Activated CD4-positive, CD25-positive, alpha-beta regulatory T cell treated with anti-CD3 and anti-CD28 coated beads, Interleukin-2, amount 50 U/mL, for 16 hours (primary cell): Measurements from ENCODE around the gene NT5C1B.
"Not testable (repeated sequence)": the region's sequence is repeated elsewhere in the genome, so short reads cannot be mapped to it uniquely, and the experiment has no call there.

ENCODE experiments used
- DNase-seq: peaks from one replicate; pipeline ENCODE4 v3.0.0-alpha.2; 2020; ENCODE audit warnings: low read depth, low spot score

Gene NT5C1B

GRCh38 chr2:18589354-18589753 is at the start of gene NT5C1B:
Gene NT5C1B, minus strand, starts transcription at chr2:18589569. Its CDS starts 101 bp downstream, at chr2:18589468.
- no peak for DNase-seq

- DNase-seq, result no peak
These were observed 47.8 kb upstream of the NT5C1B start for GRCh38 chr2:18637196-18637595.

- not testable (repeated sequence) for DNase-seq
These were observed 43.3 kb upstream of the NT5C1B start for GRCh38 chr2:18632699-18633098.

GRCh38 chr2:18630941-18631340 is 41.6 kb upstream of the NT5C1B start:
- no peak for DNase-seq

- no peak for DNase-seq
These were observed 41.2 kb upstream of the NT5C1B start for GRCh38 chr2:18630541-18630940.

GRCh38 chr2:18630101-18630500 is 40.7 kb upstream of the NT5C1B start:
- no peak for DNase-seq

GRCh38 chr2:18626958-18627650 is 37.7 kb upstream of the NT5C1B start:
- DNase-seq, result no peak

- no peak for DNase-seq
These were observed 36.9 kb upstream of the NT5C1B start for GRCh38 chr2:18626256-18626668.

- no peak for DNase-seq
These were observed 36.2 kb upstream of the NT5C1B start for GRCh38 chr2:18625563-18625962.

- DNase-seq, result no peak
These were observed 34.4 kb upstream of the NT5C1B start for GRCh38 chr2:18623782-18624181.

GRCh38 chr2:18620867-18621632 is 31.7 kb upstream of the NT5C1B start:
- DNase-seq, result no peak

GRCh38 chr2:18619091-18619490 is 29.7 kb upstream of the NT5C1B start:
- DNase-seq, result no peak

GRCh38 chr2:18614041-18614440 is 24.7 kb upstream of the NT5C1B start:
- no peak for DNase-seq

GRCh38 chr2:18612133-18612532 is 22.8 kb upstream of the NT5C1B start:
- DNase-seq, result no peak

GRCh38 chr2:18611604-18612003 is 22.2 kb upstream of the NT5C1B start:
- DNase-seq, result no peak

- no peak for DNase-seq
These were observed 21.8 kb upstream of the NT5C1B start for GRCh38 chr2:18611184-18611583.

GRCh38 chr2:18610651-18611050 is 21.3 kb upstream of the NT5C1B start:
- DNase-seq, result no peak

GRCh38 chr2:18610090-18610489 is 20.7 kb upstream of the NT5C1B start:
- no peak for DNase-seq

- no peak for DNase-seq
These were observed 15.7 kb upstream of the NT5C1B start for GRCh38 chr2:18605115-18605514.

GRCh38 chr2:18604531-18604885 is 15.1 kb upstream of the NT5C1B start:
- DNase-seq, result no peak

- no peak for DNase-seq
These were observed 14.6 kb upstream of the NT5C1B start for GRCh38 chr2:18603854-18604530.

GRCh38 chr2:18602298-18602697 is 12.9 kb upstream of the NT5C1B start:
- DNase-seq, result no peak

- DNase-seq, result no peak
These were observed 10.9 kb upstream of the NT5C1B start for GRCh38 chr2:18600255-18600613.
